GM19397 (cell line): ENCODE measurements around the gene S100A6.
"Not testable (repeated sequence)": the region's sequence is repeated elsewhere in the genome, so short reads cannot be mapped to it uniquely, and the experiment has no call there.

Experiments used
- ATAC-seq: cut with Tn5 transposase; IDR thresholded peaks from one replicate; pipeline ENCODE4 v1.9.1; 2021; ENCODE audit warnings: mild to moderate bottlenecking, moderate library complexity; ENCODE audit not compliant: unreplicated experiment

Gene S100A6

DNA sequence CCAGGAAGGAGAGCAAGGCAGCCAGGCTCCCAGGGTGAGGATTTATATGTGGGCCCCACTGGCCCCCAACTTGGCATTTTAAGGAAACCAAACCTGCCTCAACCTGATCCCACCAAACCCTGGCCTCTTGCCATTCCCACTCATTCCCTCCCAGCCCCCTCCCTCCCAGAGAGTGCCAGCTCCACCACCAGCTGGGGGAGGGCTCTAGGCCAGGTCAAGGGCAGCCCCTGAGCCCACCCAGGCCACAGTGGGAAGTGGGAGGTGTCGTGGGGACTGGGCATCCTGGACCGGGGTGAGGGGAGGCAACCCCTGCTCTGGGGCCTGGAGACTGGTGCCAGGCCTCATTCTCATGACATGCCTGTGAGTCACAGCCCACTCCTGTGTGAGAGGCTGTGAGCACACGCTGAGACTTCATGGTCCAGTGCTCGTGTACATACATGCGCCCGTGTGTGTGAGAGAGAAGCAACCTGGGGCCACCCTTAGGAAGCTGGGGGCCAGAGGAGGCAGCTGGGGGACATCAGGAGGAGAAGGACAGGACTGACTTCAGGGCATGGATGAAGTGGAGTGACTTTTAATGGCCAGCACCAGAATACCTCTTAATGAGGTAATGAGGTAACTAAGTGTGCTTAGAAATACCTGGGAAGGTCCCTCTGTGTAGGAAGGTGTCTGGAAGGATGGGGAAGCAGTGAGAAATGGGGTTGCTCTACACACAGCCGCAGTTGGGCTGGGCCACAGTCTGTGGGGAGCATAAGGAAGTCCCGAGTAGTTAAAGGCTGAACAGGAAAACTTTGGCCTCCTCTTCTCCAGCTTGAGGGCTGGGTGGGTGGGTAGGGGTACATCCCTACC is 30.0 kb upstream of the S100A6 start, which contains the start of gene S100A2:
TSS of gene S100A2 (minus strand) at position 316 of the 846 bp plus-strand sequence. CDS start 1,967 bp downstream, outside the sequence.
- no peak for ATAC-seq

DNA sequence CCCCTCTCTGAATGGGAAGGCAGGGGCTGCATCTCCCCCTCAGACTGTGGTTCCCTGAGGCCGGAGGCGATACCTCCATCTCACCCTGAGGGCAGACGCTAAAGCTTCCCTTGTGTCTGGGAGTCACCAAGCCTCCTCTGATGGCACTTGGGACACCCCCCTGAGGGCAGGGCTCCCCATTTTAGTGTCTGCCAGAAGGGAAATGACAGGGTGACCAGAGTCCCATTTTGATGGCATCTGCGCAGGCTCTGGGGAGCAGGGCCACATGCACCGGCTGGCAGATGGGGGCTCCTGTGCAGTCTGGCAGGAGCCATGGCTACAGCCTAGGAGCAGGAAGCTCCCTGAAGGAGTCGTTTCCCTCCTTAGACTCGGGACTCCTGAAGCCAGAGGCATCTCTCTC is 28.2 kb upstream of the S100A6 start:
- ATAC-seq = no peak

- ATAC-seq = no peak
Measured at GRCh38 chr1:153563483-153563901, 27.7 kb upstream of the S100A6 start.

DNA sequence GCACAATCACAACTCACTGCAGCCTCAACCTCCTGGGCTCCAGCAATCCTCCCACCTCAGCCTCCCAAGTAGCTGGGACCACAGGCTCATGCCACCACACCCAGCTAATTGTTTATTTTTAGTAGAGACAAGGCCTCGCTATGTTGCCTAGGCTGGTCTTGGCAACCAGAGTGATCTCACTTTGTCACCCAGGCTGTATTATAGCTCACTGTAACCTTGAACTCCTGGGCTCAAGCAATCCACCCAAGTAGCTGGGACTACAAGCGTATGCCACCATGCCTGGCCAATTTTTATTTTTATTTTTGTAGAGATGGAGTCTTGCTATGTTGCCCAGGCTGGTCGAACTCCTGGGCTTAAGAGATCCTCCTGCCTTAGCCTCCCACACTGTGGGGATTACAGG is 26.2 kb upstream of the S100A6 start:
- ATAC-seq = not testable (repeated sequence)

GRCh38 chr1:153561466-153561985 is 25.7 kb upstream of the S100A6 start:
- ATAC-seq = no peak

GRCh38 chr1:153560771-153561465 is 25.1 kb upstream of the S100A6 start:
- ATAC-seq = no peak

- no peak for ATAC-seq
Measured at GRCh38 chr1:153560241-153560640, 24.4 kb upstream of the S100A6 start.

DNA sequence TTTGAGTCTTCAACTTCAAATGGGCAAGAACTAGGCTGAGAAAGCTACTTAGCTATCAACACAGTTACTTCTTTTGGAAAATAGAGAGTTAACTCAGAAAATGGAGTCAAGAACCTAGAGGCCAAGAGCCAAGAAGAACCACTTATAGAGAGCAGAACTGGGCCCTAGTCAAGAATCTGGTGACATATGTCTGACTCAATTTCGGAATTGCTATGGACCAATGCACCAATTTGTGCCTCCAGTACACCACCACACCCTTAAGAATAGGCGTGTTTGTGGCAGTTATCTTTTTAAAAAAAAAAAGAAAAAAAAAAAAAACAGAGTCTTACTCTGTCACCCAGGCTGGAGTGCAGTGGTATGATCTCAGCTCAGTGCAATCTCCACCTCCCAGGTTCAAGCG is 22.1 kb upstream of the S100A6 start:
- no peak for ATAC-seq

DNA sequence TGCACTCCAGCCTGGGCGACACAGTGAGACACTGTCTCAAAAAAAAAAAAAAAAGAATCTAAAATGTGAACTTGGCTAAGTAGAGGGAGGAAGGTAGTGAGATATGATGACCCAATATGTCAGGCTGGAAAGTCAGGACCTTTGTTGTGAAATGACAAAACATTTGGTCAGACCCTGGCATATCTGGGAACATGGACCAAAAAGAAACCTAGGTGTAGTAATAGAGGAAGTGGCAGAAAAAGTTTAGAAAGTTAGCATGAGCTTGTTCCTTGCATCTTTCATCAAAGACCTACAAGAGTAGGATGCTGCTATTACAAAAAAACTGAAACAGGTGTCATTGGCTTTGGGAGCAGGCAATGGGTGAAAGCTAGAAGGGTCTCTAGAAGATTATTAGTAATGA is 20.6 kb upstream of the S100A6 start:
- ATAC-seq = no peak

DNA sequence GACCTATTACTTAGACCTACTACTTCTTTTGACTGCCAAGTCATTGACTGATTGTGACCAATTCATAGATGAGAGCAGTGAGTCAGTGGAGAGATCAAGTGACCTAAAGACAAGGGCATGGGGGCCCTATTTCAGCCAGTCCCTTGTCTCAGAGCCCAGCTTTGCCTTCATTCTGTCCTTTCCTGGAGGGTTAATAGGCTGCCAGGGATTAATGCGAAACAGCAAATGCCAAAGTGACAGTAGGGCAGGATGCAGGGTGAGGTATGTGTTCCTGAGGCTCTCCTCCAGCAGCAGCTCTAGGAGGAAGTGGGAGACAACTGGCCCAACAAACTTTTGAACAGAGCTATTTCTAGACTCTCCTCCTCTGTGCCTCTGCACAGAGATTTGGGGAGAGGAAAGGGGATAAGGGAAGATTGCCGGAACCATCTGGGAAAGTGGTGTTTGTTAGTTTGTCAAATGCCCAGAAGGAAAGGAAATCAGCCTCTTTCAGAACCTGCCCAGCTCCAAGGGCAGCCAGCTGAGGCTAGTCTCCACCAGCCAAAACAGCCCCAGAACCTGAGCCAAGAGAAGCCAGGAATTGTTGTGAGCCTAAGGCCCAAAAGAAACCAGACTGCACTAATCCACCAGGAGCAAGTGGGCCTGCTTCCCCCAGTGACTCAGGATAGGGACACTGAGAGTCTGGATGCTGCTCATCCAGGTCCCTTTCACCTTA is 18.2 kb upstream of the S100A6 start:
- no peak for ATAC-seq

- no peak for ATAC-seq
Measured at GRCh38 chr1:153553096-153553495, 17.3 kb upstream of the S100A6 start.

GRCh38 chr1:153552335-153552734 is 16.5 kb upstream of the S100A6 start:
- no peak for ATAC-seq

DNA sequence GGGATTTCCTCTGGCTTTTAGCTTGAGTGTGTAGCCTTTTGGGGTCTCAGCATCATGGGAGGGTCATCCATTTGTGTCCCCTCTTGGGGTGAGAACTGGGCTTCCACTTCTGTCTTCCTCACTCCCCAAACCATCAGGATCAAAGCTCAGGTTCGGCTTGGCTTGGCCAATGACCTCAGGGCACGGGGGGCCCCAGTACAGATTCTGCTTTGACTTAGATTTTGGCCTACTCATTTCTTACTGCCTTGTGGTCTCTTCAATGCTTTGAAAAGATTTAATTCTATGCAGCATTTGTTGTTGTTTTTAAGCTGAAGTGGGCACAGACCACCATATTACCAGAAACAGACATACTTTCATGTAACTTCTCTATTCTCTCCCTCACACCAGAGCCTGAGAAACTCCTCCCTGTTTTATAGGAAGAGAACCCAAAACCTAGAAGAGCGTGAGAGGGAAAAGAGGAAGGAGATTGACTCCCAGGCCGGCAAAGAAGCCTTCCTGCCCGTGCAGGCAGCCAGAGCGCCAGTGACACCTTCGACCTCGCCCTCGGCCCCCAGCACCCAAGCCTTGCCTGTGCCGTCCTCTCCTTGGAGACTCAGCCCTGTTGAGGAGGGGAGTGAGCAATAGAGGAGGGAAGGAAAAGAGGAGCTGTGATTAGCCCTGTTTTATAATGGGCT is 15.2 kb upstream of the S100A6 start:
- no peak for ATAC-seq

DNA sequence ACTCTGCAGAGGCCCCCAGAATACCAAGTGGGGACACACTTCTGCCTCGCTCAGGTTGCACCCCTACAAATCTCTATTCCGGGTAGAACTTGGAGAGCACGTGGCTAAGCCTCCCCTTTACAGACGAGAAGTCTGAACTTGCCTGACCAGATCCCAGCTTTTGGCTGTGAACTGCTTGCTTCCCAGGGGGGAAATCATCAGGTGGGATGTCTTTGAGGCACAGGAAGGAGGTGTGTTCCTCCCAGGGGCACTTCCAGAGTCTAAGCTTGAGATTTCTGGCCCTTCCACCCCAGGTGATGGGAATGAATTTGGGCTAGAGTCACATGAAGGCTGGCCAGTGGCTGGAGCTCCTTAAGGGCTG is 14.6 kb upstream of the S100A6 start:
- no peak for ATAC-seq

DNA sequence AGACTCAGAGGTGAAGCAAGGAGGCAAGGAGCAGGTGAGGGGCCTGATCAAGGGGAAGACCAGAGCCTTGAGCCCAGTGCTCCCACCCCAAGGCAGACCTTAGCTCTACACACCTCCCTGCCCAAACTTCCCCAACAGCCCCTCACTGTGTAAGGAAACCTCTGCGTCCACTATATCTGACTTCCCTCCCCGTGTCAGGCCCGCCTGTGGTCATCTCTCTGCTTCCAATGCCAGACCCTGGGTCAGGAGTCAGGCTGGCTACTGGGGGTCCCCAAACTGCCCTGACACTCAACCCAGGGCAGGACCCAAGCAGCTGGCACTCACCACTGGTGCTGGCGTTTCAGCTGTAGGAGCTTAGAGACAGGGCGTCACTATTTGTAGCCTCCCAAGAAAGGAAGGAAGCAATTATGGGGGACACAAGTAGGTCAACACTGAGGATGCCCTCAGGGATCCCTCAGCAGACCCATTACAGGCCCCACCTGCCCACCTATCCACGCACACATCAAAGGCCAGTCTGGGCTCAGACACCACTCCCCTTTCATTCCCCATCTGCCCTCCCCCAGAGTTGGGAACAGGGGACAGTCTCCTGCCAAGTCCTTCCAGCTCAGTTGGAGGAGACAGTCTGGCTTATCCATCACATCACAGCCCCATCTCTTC is 14.1 kb upstream of the S100A6 start:
- no peak for ATAC-seq

DNA sequence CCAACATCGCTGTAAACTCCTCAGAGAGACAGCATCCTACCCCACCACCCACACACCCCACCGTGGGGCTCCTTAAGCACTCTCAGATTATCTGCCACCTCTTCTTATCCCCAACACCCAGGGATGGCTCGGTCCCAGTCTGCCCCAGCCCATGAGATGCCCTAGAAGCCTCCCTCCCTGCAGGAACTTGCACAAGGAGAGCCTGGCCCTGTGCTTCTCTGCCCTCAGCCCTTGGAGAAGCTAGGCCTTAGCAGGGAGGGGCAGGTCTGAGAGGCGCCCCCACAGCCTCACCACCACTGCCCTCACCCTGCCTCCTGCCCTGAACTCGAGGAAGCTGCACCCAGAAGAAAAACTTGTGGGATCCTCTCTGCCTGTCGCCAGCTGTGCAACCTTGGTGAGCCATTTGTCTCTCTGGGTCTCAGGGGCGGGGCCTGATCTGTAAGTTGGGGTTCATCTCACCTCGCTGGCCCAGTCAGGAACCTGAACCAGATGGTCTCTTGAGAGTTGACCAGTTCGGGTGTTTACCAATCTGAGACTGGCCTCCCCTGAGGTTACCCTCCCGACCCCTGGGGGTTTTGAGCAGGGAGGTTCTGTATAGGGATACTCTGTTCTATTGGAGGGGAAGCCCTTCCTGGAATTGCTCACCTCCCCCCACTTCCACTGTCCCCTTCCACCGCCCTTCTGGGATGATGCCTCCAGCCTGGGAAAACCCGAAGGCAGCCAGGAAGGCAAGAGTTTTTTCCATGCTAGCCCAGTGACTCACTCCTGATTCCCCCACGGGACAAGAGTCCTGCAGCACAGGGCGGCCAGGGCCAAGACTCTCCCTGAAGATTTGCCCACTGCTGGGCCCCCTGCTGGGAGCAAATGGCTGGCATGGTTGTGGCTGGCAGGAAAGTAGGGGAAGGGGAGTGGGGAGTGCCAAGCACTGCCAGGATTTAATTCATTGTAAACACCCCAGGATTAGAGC is 13.2 kb upstream of the S100A6 start, which contains the start of gene S100A3:
TSS of gene S100A3 (minus strand) at position 537 of the 967 bp plus-strand sequence. CDS start 773 bp downstream, outside the sequence.
- no peak for ATAC-seq

GRCh38 chr1:153547560-153548551 is 12.1 kb upstream of the S100A6 start:
- ATAC-seq = no peak
